BLaER1 treated with 17β-estradiol and CSF1 and Interleukin-3, amounts not matched to agents 10 nM and 100 nM (cell line): ENCODE measurements around the gene GRAMD2B.

Source experiments
- H3K27ac ChIP-seq, 11 experiments: shearing (Covaris generic); formaldehyde crosslinking; 2 replicates each; pipeline ENCODE4 v1.8.1; 2022
- H3K27me3 ChIP-seq, 11 experiments: shearing (Covaris generic); formaldehyde crosslinking; 2 replicates each; pipeline ENCODE4 v1.8.1; 2022
- H3K36me3 ChIP-seq, 11 experiments: shearing (Covaris generic); formaldehyde crosslinking; 2 replicates each; pipeline ENCODE4 v1.8.1; 2022
- H3K4me1 ChIP-seq, 10 experiments: shearing (Covaris generic); formaldehyde crosslinking; 2 replicates each; pipeline ENCODE4 v1.8.1; 2022
- H3K4me2 ChIP-seq, 11 experiments: shearing (Covaris generic); formaldehyde crosslinking; 2 replicates each; pipeline ENCODE4 v1.8.1; 2022
- H3K4me3 ChIP-seq, 10 experiments: shearing (Covaris generic); formaldehyde crosslinking; 2 replicates each; pipeline ENCODE4 v1.8.1; 2022
- H3K9ac ChIP-seq, 11 experiments: shearing (Covaris generic); formaldehyde crosslinking; 2 replicates each; pipeline ENCODE4 v1.8.1; 2022
- H3K9me3 ChIP-seq, 11 experiments: shearing (Covaris generic); formaldehyde crosslinking; replicated peaks in 1 of 11; 2 replicates each; pipeline ENCODE4 v1.8.1; 2022
- H4K20me1 ChIP-seq, 11 experiments: shearing (Covaris generic); formaldehyde crosslinking; 2 replicates each; pipeline ENCODE4 v1.8.1; 2022
- Cebpa-rat ChIP-seq, 11 experiments: shearing (Covaris generic); IDR thresholded peaks; 2 replicates each; pipeline ENCODE4 v1.8.1; 2022

GRAMD2B gene

DNA sequence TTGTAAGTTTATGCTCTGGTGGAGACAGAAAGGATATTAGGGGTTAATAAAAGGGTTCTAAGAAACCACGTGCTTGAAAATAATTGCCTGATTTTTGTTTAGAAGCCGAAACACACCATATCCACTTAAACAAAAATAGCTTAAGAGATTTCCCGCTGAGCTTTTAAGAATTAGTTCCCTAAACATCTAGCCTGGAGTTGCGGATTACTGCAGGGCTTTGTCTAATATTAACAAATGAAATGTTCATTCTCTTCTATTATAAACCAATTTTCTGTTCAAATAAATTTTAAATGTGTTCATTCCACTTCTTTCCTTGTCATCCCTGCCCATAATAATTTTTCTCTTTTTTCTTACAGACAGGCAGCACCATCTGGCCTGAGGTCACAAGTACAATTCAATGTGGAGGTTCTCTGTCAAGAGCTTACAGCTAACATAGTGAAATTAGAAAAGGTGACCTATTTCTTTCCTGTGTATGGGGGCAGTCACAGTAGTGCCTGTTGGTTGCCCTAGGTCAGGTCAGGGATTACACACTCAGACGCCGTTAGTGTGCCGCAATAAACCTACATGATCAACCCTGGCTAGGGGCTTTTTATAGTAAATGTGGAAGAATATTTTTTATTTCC lies 65.3 kb downstream of the GRAMD2B start:
- Histone ChIP-seq H3K27me3 (no peaks in the 10 kb centered on the region), H3K9ac (peak overlapping the region in 1 of 11 experiments; percentile 13; a peak in 1 of 22 replicates), H3K4me1 (peaks cover 0 to 21% (median 0%) of the 10 kb centered on the region in 10 experiments; a peak in 6 of 20 replicates), H3K9me3 (no peaks in the 10 kb centered on the region), H3K36me3 (no peaks in the 10 kb centered on the region), H3K27ac (no peak overlapping the region), H3K4me2 (peak overlapping the region in 3 of 11 experiments; percentile 20 to 71 (median 66); a peak in 6 of 22 replicates), H4K20me1 (no peaks in the 10 kb centered on the region), H3K4me3 (no peak overlapping the region)
- no peak for TF ChIP-seq Cebpa-rat (IDR thresholded peaks at IDR 0.05)

- Histone ChIP-seq H3K27me3 (no peaks in the 10 kb centered on the region), H3K4me1 (peaks cover 0 to 21% (median 0%) of the 10 kb centered on the region in 10 experiments; a peak in 6 of 20 replicates), H3K36me3 (no peaks in the 10 kb centered on the region), H3K9me3 (no peaks in the 10 kb centered on the region), H4K20me1 (no peaks in the 10 kb centered on the region), H3K27ac (no peak overlapping the region), H3K9ac (no peak overlapping the region), H3K4me2 (no peak overlapping the region), H3K4me3 (no peak overlapping the region)
- TF ChIP-seq Cebpa-rat (IDR thresholded peaks at IDR 0.05), result no peak
Measured at GRCh38 chr5:126490167-126490940, 67.1 kb downstream of the GRAMD2B start.

DNA sequence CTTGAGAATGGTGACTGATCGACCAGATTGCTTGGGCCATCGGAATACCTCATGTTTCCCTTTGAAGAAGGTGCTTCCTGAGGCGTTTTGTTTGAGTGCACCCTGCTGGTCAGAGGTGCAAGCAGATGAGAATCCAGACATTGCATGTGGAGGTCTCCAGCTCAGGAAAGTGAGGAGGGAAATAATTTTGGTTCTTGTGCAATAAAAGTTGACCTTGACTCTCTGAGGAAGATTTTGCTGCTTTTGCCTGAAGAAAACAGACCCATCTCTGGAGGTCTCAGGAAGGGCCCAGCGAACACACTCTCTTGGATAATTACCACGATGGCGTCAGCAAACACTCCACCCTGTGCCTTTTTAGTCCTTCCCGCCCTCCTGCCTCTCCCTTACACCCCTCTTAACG lies 69.7 kb downstream of the GRAMD2B start:
- Histone ChIP-seq H3K4me2 (no peak overlapping the region), H4K20me1 (no peaks in the 10 kb centered on the region), H3K4me1 (peaks cover 0 to 19% (median 0%) of the 10 kb centered on the region in 10 experiments; a peak in 6 of 20 replicates), H3K9me3 (no peaks in the 10 kb centered on the region), H3K27ac (no peak overlapping the region), H3K27me3 (no peaks in the 10 kb centered on the region), H3K36me3 (no peaks in the 10 kb centered on the region), H3K4me3 (no peak overlapping the region), H3K9ac (no peak overlapping the region)
- no peak for TF ChIP-seq Cebpa-rat (IDR thresholded peaks at IDR 0.05)

GRCh38 chr5:126494393-126494792 lies 71.2 kb downstream of the GRAMD2B start:
- H3K4me2 ChIP-seq, result no peak overlapping the region
- no peaks in the 10 kb centered on the region for H3K36me3 ChIP-seq
- no peaks in the 10 kb centered on the region for H4K20me1 ChIP-seq
- H3K9ac ChIP-seq, result no peak overlapping the region
- no peak overlapping the region for H3K4me3 ChIP-seq
- no peaks in the 10 kb centered on the region for H3K9me3 ChIP-seq
- no peak for TF ChIP-seq Cebpa-rat (IDR thresholded peaks at IDR 0.05)
- no peak overlapping the region for H3K27ac ChIP-seq
- peaks cover 0 to 4% (median 0%) of the 10 kb centered on the region in 10 experiments; a peak in 1 of 20 replicates for H3K4me1 ChIP-seq
- no peaks in the 10 kb centered on the region for H3K27me3 ChIP-seq

DNA sequence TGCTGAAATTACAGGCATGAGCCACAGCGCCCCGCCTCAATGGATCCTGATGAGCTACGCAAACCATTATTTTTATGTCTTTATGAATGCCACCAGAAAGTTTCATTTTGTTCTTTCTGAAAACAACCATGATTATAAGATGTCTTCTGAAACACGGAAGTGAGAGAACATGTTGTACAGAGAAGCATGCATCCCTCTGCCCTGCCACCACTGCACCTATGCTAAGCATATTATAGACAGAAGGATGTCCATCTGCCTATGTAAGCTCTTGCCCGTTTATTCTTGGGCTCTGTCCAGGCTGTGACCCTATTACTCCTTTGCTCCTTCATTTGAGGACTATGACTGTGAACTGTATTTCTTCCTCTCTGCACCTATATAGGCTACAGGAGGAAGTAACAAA lies 74.3 kb downstream of the GRAMD2B start:
- no peaks in the 10 kb centered on the region for H3K9me3 ChIP-seq
- H3K27ac ChIP-seq, result no peak overlapping the region
- no peak overlapping the region for H3K4me2 ChIP-seq
- no peak overlapping the region for H3K9ac ChIP-seq
- H3K36me3 ChIP-seq, result no peaks in the 10 kb centered on the region
- no peaks in the 10 kb centered on the region for H3K27me3 ChIP-seq
- no peak overlapping the region for H3K4me3 ChIP-seq
- no peaks in the 10 kb centered on the region for H4K20me1 ChIP-seq
- no peak for TF ChIP-seq Cebpa-rat (IDR thresholded peaks at IDR 0.05)
- no peaks in the 10 kb centered on the region for H3K4me1 ChIP-seq

DNA sequence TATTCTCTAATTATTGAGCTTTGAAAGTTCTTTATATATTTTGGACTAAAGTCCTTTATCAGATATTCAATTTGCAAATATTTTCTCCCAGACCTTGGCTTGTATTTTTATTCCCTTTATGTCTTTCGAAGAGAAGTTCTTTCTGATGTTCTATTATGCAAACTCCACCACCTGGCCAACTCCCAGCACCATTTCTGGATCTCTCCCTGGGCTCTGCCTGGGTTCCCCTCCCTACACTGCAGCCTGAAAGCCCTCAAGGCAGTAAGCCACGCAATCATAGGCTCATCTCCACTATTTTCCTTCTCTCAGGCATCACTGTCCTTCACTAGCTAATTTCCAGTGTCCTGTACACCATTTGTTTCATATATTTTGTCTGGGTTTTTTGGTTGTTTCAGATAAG lies 76.1 kb downstream of the GRAMD2B start:
- no peak overlapping the region for H3K9ac ChIP-seq
- H3K27me3 ChIP-seq, result no peaks in the 10 kb centered on the region
- H3K27ac ChIP-seq, result no peak overlapping the region
- H3K4me3 ChIP-seq, result no peak overlapping the region
- no peaks in the 10 kb centered on the region for H4K20me1 ChIP-seq
- H3K9me3 ChIP-seq, result no peaks in the 10 kb centered on the region
- no peak overlapping the region for H3K4me2 ChIP-seq
- H3K4me1 ChIP-seq, result peaks cover 0 to 7% (median 0%) of the 10 kb centered on the region in 10 experiments; a peak in 1 of 20 replicates
- no peaks in the 10 kb centered on the region for H3K36me3 ChIP-seq
- no peak for TF ChIP-seq Cebpa-rat (IDR thresholded peaks at IDR 0.05)

GRCh38 chr5:126499853-126500342 lies 76.7 kb downstream of the GRAMD2B start:
- Histone ChIP-seq H3K27me3 (no peaks in the 10 kb centered on the region), H3K4me2 (no peak overlapping the region)

GRCh38 chr5:126501448-126501847 lies 78.2 kb downstream of the GRAMD2B start:
- Histone ChIP-seq H4K20me1 (no peaks in the 10 kb centered on the region), H3K4me2 (no peak overlapping the region), H3K4me3 (no peak overlapping the region), H3K36me3 (no peaks in the 10 kb centered on the region), H3K4me1 (peaks cover 0 to 7% (median 0%) of the 10 kb centered on the region in 10 experiments; a peak in 1 of 20 replicates), H3K9ac (no peak overlapping the region), H3K27me3 (no peaks in the 10 kb centered on the region), H3K27ac (no peak overlapping the region), H3K9me3 (0 out of 22 replicates have a peak, but pooled peaks cover 0 to under 1% (median 0%) of the 10 kb centered on the region in 11 experiments)
- TF ChIP-seq Cebpa-rat (IDR thresholded peaks at IDR 0.05), result no peak

More at GRCh38 chr5:126499853-126500342, 76.7 kb downstream of the GRAMD2B start:
- H3K4me1 ChIP-seq, result peaks cover 0 to 7% (median 0%) of the 10 kb centered on the region in 10 experiments; a peak in 1 of 20 replicates
- no peaks in the 10 kb centered on the region for H3K9me3 ChIP-seq
- no peak for TF ChIP-seq Cebpa-rat (IDR thresholded peaks at IDR 0.05)
- no peak overlapping the region for H3K9ac ChIP-seq
- no peak overlapping the region for H3K27ac ChIP-seq
- no peaks in the 10 kb centered on the region for H4K20me1 ChIP-seq
- no peak overlapping the region for H3K4me3 ChIP-seq
- no peaks in the 10 kb centered on the region for H3K36me3 ChIP-seq

DNA sequence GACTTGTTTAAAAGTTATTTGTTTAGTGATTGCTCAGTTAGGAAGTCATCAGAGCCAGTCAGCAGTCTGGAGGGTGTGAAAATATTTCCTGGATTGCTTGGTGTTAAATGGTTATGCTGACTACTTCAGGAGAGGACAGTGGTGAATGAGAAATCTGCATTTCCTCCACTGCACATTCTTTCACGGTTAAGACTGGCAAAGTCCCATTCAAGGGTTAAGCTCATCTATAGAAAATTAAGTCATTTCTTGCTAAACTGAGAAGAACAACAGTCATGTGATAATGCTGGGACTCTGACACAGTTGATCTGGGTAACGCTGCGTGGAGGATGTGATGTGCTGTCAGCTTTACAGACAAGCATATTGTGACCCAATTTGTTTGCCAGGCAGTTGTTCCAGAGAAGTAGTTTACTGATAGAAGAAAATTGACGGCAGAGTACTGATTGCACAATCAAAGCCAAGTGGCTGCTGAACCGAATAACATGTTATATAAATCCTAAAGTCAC lies 80.4 kb downstream of the GRAMD2B start:
- peak in 4 of 11 experiments; percentile 57 to 73 (median 66); a peak in 9 of 22 replicates for TF ChIP-seq Cebpa-rat (IDR thresholded peaks at IDR 0.05)
- Histone ChIP-seq H3K4me1 (peaks cover 5 to 12% (median 9%) of the 10 kb centered on the region in 10 experiments; a peak in 19 of 20 replicates), H4K20me1 (no peaks in the 10 kb centered on the region), H3K36me3 (no peaks in the 10 kb centered on the region), H3K9me3 (0 out of 22 replicates have a peak, but pooled peaks cover 0 to 7% (median 0%) of the 10 kb centered on the region in 11 experiments), H3K4me2 (peak overlapping the region in 1 of 11 experiments; percentile 31; a peak in 2 of 22 replicates), H3K4me3 (no peak overlapping the region), H3K27ac (no peak overlapping the region), H3K27me3 (no peaks in the 10 kb centered on the region), H3K9ac (no peak overlapping the region)
